ENCODE results near the gene LRRC59. TPM values are rescaled to one million over a fixed set of nuclear protein-coding genes. Genes with fewer than 3 reads are reported as not detected.
"Not testable (repeated sequence)": the region's sequence is repeated elsewhere in the genome, so short reads cannot be mapped to it uniquely, and the experiment has no call there.

The LRRC59 gene
- polyA plus RNA-seq, 3 donors from 2014 or later, result 16.8 to 30.3 (median 23.9) TPM

DNA sequence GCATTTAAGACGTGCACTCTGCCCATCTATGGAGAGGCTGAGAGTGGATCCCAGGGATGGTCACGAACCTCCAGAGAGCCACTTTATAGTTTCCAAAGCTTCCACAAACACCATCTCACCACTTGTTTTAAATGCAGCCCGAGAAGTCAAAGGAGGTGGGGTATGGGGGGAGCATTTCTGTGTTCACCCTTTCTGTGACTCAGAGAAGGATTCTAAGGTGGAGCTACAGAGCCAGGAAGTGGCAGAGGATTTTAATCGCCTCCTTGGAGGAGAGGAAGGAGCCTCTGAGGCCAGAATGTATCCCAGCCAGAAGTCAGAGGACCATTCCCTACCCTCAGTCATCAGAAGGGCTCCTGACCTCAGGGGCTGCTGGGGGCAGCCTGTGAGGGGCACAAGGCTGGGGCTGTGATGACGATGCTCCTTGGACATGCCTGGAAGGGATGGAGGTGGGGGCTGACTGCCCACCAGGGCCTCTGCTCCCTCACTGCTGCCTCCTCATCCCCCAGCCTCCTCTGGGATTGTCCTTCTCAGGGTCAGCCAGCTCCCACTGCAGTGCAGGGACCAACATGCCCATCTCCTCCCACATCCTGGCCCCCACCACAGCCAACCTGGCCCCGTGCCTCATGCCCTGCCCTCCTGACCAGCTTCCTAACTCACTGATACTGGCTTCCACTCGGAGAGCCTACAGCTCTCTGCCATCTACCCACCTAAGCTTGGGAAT, 48.6 kb downstream of the LRRC59 start:
- H3K27me3 Mint-ChIP-seq (ENCODE audit: low read depth in 3 of 3), result peaks cover 0 to 5% (median 0%) of the 10 kb centered on the region in 3 donors
- H3K9me3 Mint-ChIP-seq, result no peaks in the 10 kb centered on the region
- peak overlapping the region in 2 of 6 donors; percentile 37 to 41 for H3K27ac Mint-ChIP-seq
- peaks cover 21 to 25% of the 10 kb centered on the region in 2 donors for H3K4me1 Mint-ChIP-seq
- peak overlapping the region in 2 of 5 donors; percentile 36 to 83 for H3K4me3 Mint-ChIP-seq
- H3K36me3 Mint-ChIP-seq, result no peaks in the 10 kb centered on the region
- DNase-seq, result no peak

GRCh38 chr17:50347894-50348291, 49.4 kb downstream of the LRRC59 start:
- peaks cover 0 to 5% (median 0%) of the 10 kb centered on the region in 3 donors for H3K27me3 Mint-ChIP-seq (ENCODE audit: low read depth in 3 of 3)
- H3K4me1 Mint-ChIP-seq, result peaks cover 21 to 25% of the 10 kb centered on the region in 2 donors
- H3K27ac Mint-ChIP-seq, result peak overlapping the region in 5 of 6 donors; percentile 17 to 70 (median 41)
- H3K9me3 Mint-ChIP-seq, result no peaks in the 10 kb centered on the region
- H3K36me3 Mint-ChIP-seq, result no peaks in the 10 kb centered on the region
- no peak for DNase-seq
- H3K4me3 Mint-ChIP-seq, result peak overlapping the region; percentile 81 to 91 (median 85)

- peak overlapping the region in 5 of 6 donors; percentile 17 to 71 (median 45) for H3K27ac Mint-ChIP-seq
- H3K27me3 Mint-ChIP-seq (ENCODE audit: low read depth in 3 of 3), result peaks cover 0 to 4% (median 0%) of the 10 kb centered on the region in 3 donors
- no peaks in the 10 kb centered on the region for H3K9me3 Mint-ChIP-seq
- H3K36me3 Mint-ChIP-seq, result no peaks in the 10 kb centered on the region
- peak overlapping the region; percentile 81 to 91 (median 85) for H3K4me3 Mint-ChIP-seq
- H3K4me1 Mint-ChIP-seq, result peaks cover 21 to 25% of the 10 kb centered on the region in 2 donors
- DNase-seq, result no peak
Measured at GRCh38 chr17:50347117-50347893, 50.0 kb downstream of the LRRC59 start.

GRCh38 chr17:50346313-50347116, 50.8 kb downstream of the LRRC59 start:
- Mint-ChIP-seq H3K4me1 (peaks cover 21 to 23% of the 10 kb centered on the region in 2 donors), H3K27me3 (ENCODE audit: low read depth in 3 of 3) (peaks cover 0 to 3% (median 0%) of the 10 kb centered on the region in 3 donors), H3K4me3 (peak overlapping the region; percentile 85 to 91 (median 85)), H3K27ac (peak overlapping the region in 5 of 6 donors; percentile 60 to 71 (median 70)), H3K36me3 (no peaks in the 10 kb centered on the region), H3K9me3 (no peaks in the 10 kb centered on the region)
- DNase-seq, result no peak

GRCh38 chr17:50345432-50346312, 51.7 kb downstream of the LRRC59 start, which contains the start of gene XYLT2:
TSS of gene XYLT2 (plus strand) at chr17:50346126. CDS start at chr17:50346141, 15 bp downstream.
- DNase-seq, result peak; percentile 91 to 94 (median 93)
- Mint-ChIP-seq H3K27ac (peak within 1 kb of the TSS; percentile 57 to 86 (median 79)), H3K27me3 (ENCODE audit: low read depth in 3 of 3) (peaks cover 0 to 3% (median 0%) of the 10 kb centered on the region in 3 donors), H3K36me3 (no peaks in the 10 kb centered on the region), H3K4me3 (peak within 1 kb of the TSS; percentile 85 to 94 (median 87)), H3K9me3 (no peaks in the 10 kb centered on the region), H3K4me1 (peaks cover 15 to 23% of the 10 kb centered on the region in 2 donors)

- Mint-ChIP-seq H3K36me3 (no peaks in the 10 kb centered on the region), H3K4me3 (peak overlapping the region; percentile 66 to 79 (median 75)), H3K27ac (peak overlapping the region in 4 of 6 donors; percentile 32 to 81 (median 66)), H3K4me1 (peaks cover 13 to 23% of the 10 kb centered on the region in 2 donors), H3K9me3 (no peaks in the 10 kb centered on the region), H3K27me3 (ENCODE audit: low read depth in 3 of 3) (peaks cover 0 to 3% (median 0%) of the 10 kb centered on the region in 3 donors)
- DNase-seq, result no peak
Measured at GRCh38 chr17:50344731-50345365, 52.5 kb downstream of the LRRC59 start.

DNA sequence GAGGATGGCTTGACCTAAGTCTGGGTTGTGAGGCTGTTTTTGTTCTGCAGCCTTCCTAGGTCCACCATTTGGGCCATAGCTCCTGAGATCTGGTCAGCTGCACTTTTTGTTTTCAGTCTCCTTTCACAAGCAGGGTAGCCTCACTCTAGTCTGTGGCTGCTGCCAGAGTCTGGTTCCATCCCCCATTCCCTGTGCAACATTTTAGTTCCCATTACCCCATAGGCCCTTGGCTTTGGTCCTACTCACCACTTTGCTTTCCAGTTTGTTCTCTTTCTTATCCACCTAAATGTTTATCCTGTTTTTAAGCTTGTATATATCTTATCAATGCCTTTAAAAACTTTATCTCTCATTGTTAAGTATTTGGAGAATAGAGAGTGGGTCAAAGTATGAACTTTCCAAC, 57.9 kb downstream of the LRRC59 start:
- H3K4me3 Mint-ChIP-seq, result no peak overlapping the region
- H3K9me3 Mint-ChIP-seq, result peaks cover 0 to 10% (median 2%) of the 10 kb centered on the region in 6 donors
- peaks cover 1 to 2% (median 1%) of the 10 kb centered on the region in 3 donors for H3K27me3 Mint-ChIP-seq (ENCODE audit: low read depth in 3 of 3)
- no peak overlapping the region for H3K27ac Mint-ChIP-seq
- no peaks in the 10 kb centered on the region for H3K4me1 Mint-ChIP-seq
- no peak for DNase-seq
- H3K36me3 Mint-ChIP-seq, result peaks cover 4 to 5% (median 5%) of the 10 kb centered on the region in 3 donors

DNA sequence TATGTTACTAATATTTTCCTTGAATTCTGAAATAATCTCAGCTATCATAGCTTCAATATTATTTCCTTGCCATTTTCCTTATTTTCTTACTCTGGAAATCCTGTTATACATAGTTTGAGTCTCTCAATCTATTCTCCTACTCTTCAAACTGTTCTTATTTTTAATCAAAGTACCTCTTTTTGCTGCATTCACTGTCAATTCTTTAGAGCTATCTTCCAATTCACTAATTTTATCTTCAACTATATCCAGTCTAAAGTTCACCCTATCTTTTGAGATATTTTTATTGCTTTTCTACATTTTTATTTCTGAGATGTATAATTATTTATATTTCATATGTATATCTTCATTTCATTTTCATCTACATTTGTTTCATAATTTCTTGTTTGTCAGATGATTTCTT, 58.7 kb downstream of the LRRC59 start:
- Mint-ChIP-seq H3K36me3 (peaks cover 4 to 5% (median 5%) of the 10 kb centered on the region in 3 donors), H3K27ac (no peak overlapping the region), H3K9me3 (peaks cover 0 to 10% (median 2%) of the 10 kb centered on the region in 6 donors), H3K27me3 (ENCODE audit: low read depth in 3 of 3) (peaks cover 1 to 2% (median 2%) of the 10 kb centered on the region in 3 donors), H3K4me3 (no peak overlapping the region), H3K4me1 (peaks cover 2 to 7% of the 10 kb centered on the region in 2 donors)
- DNase-seq, result no peak

DNA sequence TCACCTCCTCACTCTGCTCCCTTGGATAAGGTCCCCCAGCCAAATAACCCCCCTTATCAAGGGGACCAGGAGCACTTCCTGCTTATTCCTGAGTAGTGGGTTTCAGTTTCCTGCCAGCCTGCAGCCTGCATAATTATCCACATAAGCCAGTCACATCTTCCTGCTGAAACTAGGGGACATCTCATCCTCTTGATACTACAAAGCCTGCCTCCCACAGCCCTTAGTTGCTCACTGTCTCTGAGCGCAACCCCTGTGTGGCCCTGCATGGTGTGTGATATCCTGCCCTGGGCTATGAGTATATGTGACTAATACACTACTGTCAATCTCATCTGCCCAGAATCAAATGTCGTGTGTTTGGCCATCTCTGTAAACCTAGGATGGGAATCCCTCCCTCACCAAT, 59.4 kb downstream of the LRRC59 start:
- peaks cover 0 to 10% (median 2%) of the 10 kb centered on the region in 6 donors for H3K9me3 Mint-ChIP-seq
- DNase-seq, result no peak
- H3K27me3 Mint-ChIP-seq (ENCODE audit: low read depth in 3 of 3), result peaks cover 2 to 4% (median 2%) of the 10 kb centered on the region in 3 donors
- H3K27ac Mint-ChIP-seq, result peak overlapping the region in 1 of 6 donors; percentile 29
- H3K4me1 Mint-ChIP-seq, result peaks cover 3 to 10% of the 10 kb centered on the region in 2 donors
- H3K4me3 Mint-ChIP-seq, result no peak overlapping the region
- H3K36me3 Mint-ChIP-seq, result peaks cover 4 to 5% (median 5%) of the 10 kb centered on the region in 3 donors

DNA sequence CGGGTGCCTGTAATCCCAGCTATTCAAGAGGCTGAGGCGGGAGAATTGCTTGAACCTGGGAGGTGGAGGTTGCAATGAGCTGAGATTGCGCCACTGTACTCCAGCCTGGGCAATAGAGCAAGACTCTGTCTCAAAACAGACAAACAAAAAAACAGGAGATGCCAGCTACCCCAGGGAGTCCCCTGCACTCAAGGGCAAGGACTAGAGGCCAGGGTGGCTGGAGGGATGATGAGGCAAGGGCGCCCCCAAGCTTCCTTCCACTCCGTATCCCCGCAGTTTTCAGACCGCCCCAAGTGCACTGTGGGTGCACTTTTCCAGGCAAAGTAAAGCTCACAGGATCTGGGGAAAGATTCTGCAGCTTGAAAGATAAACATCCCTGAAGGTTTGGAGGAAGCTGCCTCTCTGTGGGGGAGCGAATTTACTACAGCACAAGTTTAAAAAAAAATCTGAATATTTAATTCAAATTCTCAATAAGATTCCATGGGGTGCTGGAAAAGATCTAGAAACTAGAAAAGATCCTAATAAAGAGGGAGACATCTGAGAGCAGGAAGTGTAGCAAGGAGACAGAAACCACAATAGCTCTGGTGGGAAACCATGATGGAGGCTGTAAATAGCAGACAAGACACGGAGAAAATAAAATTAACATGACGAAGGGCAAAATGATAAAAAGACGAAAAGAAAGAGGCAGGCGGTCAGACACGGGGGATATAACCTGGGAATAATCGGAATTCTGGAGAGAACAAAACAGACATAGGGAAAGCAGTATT, 63.8 kb downstream of the LRRC59 start:
- H3K27ac Mint-ChIP-seq; H3K36me3 Mint-ChIP-seq; H3K9me3 Mint-ChIP-seq; DNase-seq; H3K27me3 Mint-ChIP-seq (ENCODE audit: low read depth in 3 of 3); H3K4me1 Mint-ChIP-seq: not testable (repeated sequence)
- peak overlapping the region in 1 of 5 donors; percentile 17 for H3K4me3 Mint-ChIP-seq

DNA sequence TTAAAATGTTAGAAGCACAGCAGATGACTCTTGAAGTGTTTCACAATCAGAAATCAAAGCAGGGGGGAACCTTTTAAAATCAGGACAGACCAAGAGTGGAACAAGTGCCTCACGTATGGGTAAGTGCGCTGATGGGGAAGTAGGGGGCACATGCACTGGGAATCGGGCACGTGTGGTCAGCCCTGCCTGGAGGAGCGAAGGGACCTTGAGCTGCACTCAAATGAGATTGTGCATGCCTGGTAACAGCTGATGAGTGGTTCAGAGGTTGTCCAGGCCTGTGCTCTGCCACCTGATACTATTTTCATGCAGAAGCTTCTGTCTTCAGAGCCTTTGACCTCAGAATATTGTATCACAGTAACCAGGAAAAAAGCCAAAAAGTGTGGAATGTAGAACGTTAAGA, 65.1 kb downstream of the LRRC59 start:
- H3K36me3 Mint-ChIP-seq, result peaks cover 0 to 3% (median 0%) of the 10 kb centered on the region in 3 donors
- H3K27ac Mint-ChIP-seq, result no peak overlapping the region
- peaks cover 2 to 4% (median 3%) of the 10 kb centered on the region in 3 donors for H3K27me3 Mint-ChIP-seq (ENCODE audit: low read depth in 3 of 3)
- H3K4me1 Mint-ChIP-seq, result peaks cover 3 to 10% of the 10 kb centered on the region in 2 donors
- DNase-seq, result no peak
- no peaks in the 10 kb centered on the region for H3K9me3 Mint-ChIP-seq
- no peak overlapping the region for H3K4me3 Mint-ChIP-seq

Measured in immature natural killer cell (primary cell).